ENCODE results near the gene TMEM135.

DNA sequence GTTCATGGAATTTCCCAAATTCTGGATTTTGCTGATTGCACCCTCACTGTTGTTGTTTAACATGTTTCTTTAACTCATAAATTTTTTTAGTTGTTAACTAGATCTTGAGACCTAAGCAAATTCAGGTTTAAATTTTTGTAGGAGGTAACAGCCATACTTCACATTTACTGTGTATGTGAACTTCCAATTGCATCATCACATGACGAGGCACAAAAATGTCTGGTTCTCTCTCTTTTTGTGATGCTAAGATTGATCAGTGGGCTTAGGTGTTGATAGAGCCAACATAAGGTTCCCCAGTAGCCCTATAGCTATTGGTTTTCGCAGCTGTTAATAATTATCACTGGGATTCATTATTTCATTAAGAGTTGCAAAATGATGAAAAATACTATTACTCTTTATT is 277.5 kb downstream of the TMEM135 start:
- TF ChIP-seq, protein P1, sequence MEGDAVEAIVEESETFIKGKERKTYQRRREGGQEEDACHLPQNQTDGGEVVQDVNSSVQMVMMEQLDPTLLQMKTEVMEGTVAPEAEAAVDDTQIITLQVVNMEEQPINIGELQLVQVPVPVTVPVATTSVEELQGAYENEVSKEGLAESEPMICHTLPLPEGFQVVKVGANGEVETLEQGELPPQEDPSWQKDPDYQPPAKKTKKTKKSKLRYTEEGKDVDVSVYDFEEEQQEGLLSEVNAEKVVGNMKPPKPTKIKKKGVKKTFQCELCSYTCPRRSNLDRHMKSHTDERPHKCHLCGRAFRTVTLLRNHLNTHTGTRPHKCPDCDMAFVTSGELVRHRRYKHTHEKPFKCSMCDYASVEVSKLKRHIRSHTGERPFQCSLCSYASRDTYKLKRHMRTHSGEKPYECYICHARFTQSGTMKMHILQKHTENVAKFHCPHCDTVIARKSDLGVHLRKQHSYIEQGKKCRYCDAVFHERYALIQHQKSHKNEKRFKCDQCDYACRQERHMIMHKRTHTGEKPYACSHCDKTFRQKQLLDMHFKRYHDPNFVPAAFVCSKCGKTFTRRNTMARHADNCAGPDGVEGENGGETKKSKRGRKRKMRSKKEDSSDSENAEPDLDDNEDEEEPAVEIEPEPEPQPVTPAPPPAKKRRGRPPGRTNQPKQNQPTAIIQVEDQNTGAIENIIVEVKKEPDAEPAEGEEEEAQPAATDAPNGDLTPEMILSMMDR (IDR thresholded peaks at IDR 0.05), result no peak
- no peak for TF ChIP-seq EZH2phosphoT487 (IDR thresholded peaks at IDR 0.05)

Measured in neural progenitor cell (in vitro differentiated cells).